ENCODE measurements around the gene C9orf152. TPM values are rescaled to one million over a fixed set of nuclear protein-coding genes. Genes with fewer than 3 reads are reported as not detected.

Gene C9orf152
- total RNA-seq, 1 experiment from 2014 or later: 0.95 TPM

GRCh38 chr9:110256380-110257096 is 48.6 kb upstream of the C9orf152 start, which contains the start of gene TXN:
TSS of gene TXN (minus strand) at chr9:110256507. CDS start at chr9:110256435, 72 bp downstream.
- no TSS peak for BruUV-seq (replicated peaks)

GRCh38 chr9:110255463-110256379 is 47.8 kb upstream of the C9orf152 start:
- Histone ChIP-seq H3K27me3 (ENCODE audit: low read length) (no peaks in the 10 kb centered on the region), H4K20me1 (ENCODE audit: low read length) (peaks cover 42% of the 10 kb centered on the region), H3K4me3 (ENCODE audit: low read length) (peak overlapping the region; percentile 88), H3K79me2 (ENCODE audit: low read length) (peaks cover 69% of the 10 kb centered on the region), H3K4me1 (ENCODE audit: insufficient read depth, low read length) (peaks cover 34% of the 10 kb centered on the region), H3F3A (ENCODE audit: low read length, unreplicated experiment) (no peaks in the 10 kb centered on the region), H3K4me2 (ENCODE audit: low read length) (peak overlapping the region; percentile 94), H2AFZ (ENCODE audit: low read length) (peak overlapping the region; percentile 66), H3K9ac (ENCODE audit: low read length) (peak overlapping the region; percentile 92), H3K9me2 (replicated peaks; ENCODE audit: low read length) (no peaks in the 10 kb centered on the region), H3K27ac (ENCODE audit: low read length) (peak overlapping the region; percentile 53), H3K9me3 (ENCODE audit: low read length) (no peaks in the 10 kb centered on the region), H3K36me3 (ENCODE audit: low read depth, low read length) (peaks cover 4% of the 10 kb centered on the region; the same call in 1 of the 2 replicates)
- DNase-seq (peak; percentile 64), ATAC-seq (peak; percentile 48)
- ChIA-PET CTCF (no interaction called here), POLR2A (ENCODE audit: unreplicated experiment) (no interaction called here)
- no TSS peak for BruUV-seq (replicated peaks)
- intact Hi-C loops (cut with micrococcal nuclease): no loop called here
- TF ChIP-seq CTCF (conservative IDR thresholded peaks at IDR 0.05; ENCODE audit: low read depth, low read length): no peak
- no peak for TF ChIP-seq EZH2 (IDR thresholded peaks at IDR 0.05; ENCODE audit: low read length, unreplicated experiment)
- no peak for TF ChIP-seq EZH2phosphoT487 (IDR thresholded peaks at IDR 0.05; ENCODE audit: borderline replicate concordance, low read length)

More at GRCh38 chr9:110256380-110257096, 48.6 kb upstream of the C9orf152 start, which contains the start of gene TXN:
- peaks cover 36% of the 10 kb centered on the region for H4K20me1 ChIP-seq (ENCODE audit: low read length)
- H3K4me2 ChIP-seq (ENCODE audit: low read length): peak within 1 kb of the TSS; percentile 94
- H3K36me3 ChIP-seq (ENCODE audit: low read depth, low read length): no peaks in the 10 kb centered on the region
- ATAC-seq (peak; percentile 73), DNase-seq (peak; percentile 77)
- no peaks in the 10 kb centered on the region for H3K9me2 ChIP-seq (replicated peaks; ENCODE audit: low read length)
- peak within 1 kb of the TSS; percentile 92 for H3K9ac ChIP-seq (ENCODE audit: low read length)
- H3K27ac ChIP-seq (ENCODE audit: low read length): peak within 1 kb of the TSS; percentile 86
- H3K4me1 ChIP-seq (ENCODE audit: insufficient read depth, low read length): peaks cover 34% of the 10 kb centered on the region
- no peaks in the 10 kb centered on the region for H3K27me3 ChIP-seq (ENCODE audit: low read length)
- POLR2A ChIA-PET (ENCODE audit: unreplicated experiment): interaction anchor here (0.7 kb wide), 1 partner anchor 1427 kb away, joined by 6 read pairs; no protein-coding TSS in a partner anchor
- H3K4me3 ChIP-seq (ENCODE audit: low read length): peak within 1 kb of the TSS; percentile 88
- no peak for TF ChIP-seq CTCF (conservative IDR thresholded peaks at IDR 0.05; ENCODE audit: low read depth, low read length)
- no peak for TF ChIP-seq EZH2 (IDR thresholded peaks at IDR 0.05; ENCODE audit: low read length, unreplicated experiment)
- TF ChIP-seq EZH2phosphoT487 (IDR thresholded peaks at IDR 0.05; ENCODE audit: borderline replicate concordance, low read length): no peak
- CTCF ChIA-PET: no interaction called here
- H3K9me3 ChIP-seq (ENCODE audit: low read length): no peaks in the 10 kb centered on the region
- H3F3A ChIP-seq (ENCODE audit: low read length, unreplicated experiment): no peaks in the 10 kb centered on the region
- peaks cover 61% of the 10 kb centered on the region for H3K79me2 ChIP-seq (ENCODE audit: low read length)
- peak within 1 kb of the TSS; percentile 93 for H2AFZ ChIP-seq (ENCODE audit: low read length)
- intact Hi-C loops (cut with micrococcal nuclease): no loop called here
